Common myeloid progenitor, CD34-positive (primary cell): ENCODE data around the gene PRKN.

Experiments
- CTCF ChIA-PET: fragments of 350-600 bp; sonication (Branson Sonifier 250); formaldehyde crosslinking; loops from one replicate; lab custom pipeline; 2021; ENCODE audit warnings: antibody characterized with exemption; lab: Charles Lee
- POLR2A ChIA-PET: fragments of 350-600 bp; sonication (Branson Sonifier 250); formaldehyde crosslinking; loops from one replicate; lab custom pipeline; 2021; ENCODE audit warnings: antibody characterized with exemption; lab: Charles Lee
- DNase-seq, 3 donors: peaks; one replicate each; pipeline versions ENCODE4 v3.0.0 to v3.0.0-alpha.2; 2013
- H3K27ac ChIP-seq, 2 experiments: 1 replicate in 1 of 2; 2 replicates in 1 of 2; pipeline ENCODE4 v1.7.0; 2013; ENCODE audit warnings: inconsistent platforms in 2 of 2, low read length in 2 of 2, mild to moderate bottlenecking in 2 of 2, low read depth in 1 of 2, moderate library complexity in 1 of 2; ENCODE audit not compliant: severe bottlenecking in 2 of 2, insufficient read depth in 1 of 2, poor library complexity in 1 of 2
- H3K27me3 ChIP-seq, 5 experiments: replicated peaks in 2 of 5; 1 replicate in 3 of 5; 2 replicates in 2 of 5; pipeline versions ENCODE4 v1.6.1 to v1.7.0; 2013; ENCODE audit warnings: low read length in 4 of 5, mild to moderate bottlenecking in 2 of 5, moderate library complexity in 2 of 5, inconsistent platforms in 1 of 5; ENCODE audit not compliant: insufficient read depth in 5 of 5, control insufficient read depth in 4 of 5
- H3K36me3 ChIP-seq, 4 experiments: 1 replicate in 2 of 4; 2 replicates in 2 of 4; pipeline versions ENCODE4 v1.6.1 to v1.7.0; 2013; ENCODE audit warnings: low read length in 3 of 4, control low read depth in 1 of 4, mild to moderate bottlenecking in 1 of 4; ENCODE audit not compliant: control insufficient read depth in 4 of 4, insufficient read depth in 4 of 4
- H3K4me1 ChIP-seq, 4 experiments: 1 replicate in 3 of 4; 2 replicates in 1 of 4; pipeline versions ENCODE4 v1.6.1 to v1.7.1; 2013; ENCODE audit warnings: low read length in 3 of 4, mild to moderate bottlenecking in 3 of 4, control low read depth in 1 of 4, inconsistent platforms in 1 of 4, moderate library complexity in 1 of 4; ENCODE audit not compliant: control insufficient read depth in 4 of 4, insufficient read depth in 4 of 4; ENCODE audit errors: control extremely low read depth in 1 of 4
- H3K4me3 ChIP-seq, 7 experiments: 1 replicate in 4 of 7; 2 replicates in 3 of 7; pipeline versions ENCODE4 v1.5.1 to v1.7.0; 2013; ENCODE audit warnings: mild to moderate bottlenecking in 7 of 7, low read length in 6 of 7, moderate library complexity in 6 of 7, inconsistent platforms in 2 of 7, low read depth in 2 of 7, control low read depth in 1 of 7; ENCODE audit not compliant: insufficient read depth in 4 of 7, control insufficient read depth in 1 of 7; ENCODE audit errors: extremely low read depth in 1 of 7
- H3K9me3 ChIP-seq, 5 experiments: 1 replicate in 4 of 5; 2 replicates in 1 of 5; pipeline versions ENCODE4 v1.6.1 to v1.7.1; 2013; ENCODE audit warnings: low read length in 4 of 5, mild to moderate bottlenecking in 2 of 5, inconsistent platforms in 1 of 5, low read depth in 1 of 5, moderate library complexity in 1 of 5; ENCODE audit not compliant: control insufficient read depth in 4 of 5, insufficient read depth in 2 of 5; ENCODE audit errors: control extremely low read depth in 1 of 5
- WGBS: methylation state at CpG from one replicate; pipeline ENCODE4 v1.1.5; 2013; ENCODE audit not compliant: insufficient coverage; 5-methylcytosine and 5-hydroxymethylcytosine counted together

The PRKN gene

DNA sequence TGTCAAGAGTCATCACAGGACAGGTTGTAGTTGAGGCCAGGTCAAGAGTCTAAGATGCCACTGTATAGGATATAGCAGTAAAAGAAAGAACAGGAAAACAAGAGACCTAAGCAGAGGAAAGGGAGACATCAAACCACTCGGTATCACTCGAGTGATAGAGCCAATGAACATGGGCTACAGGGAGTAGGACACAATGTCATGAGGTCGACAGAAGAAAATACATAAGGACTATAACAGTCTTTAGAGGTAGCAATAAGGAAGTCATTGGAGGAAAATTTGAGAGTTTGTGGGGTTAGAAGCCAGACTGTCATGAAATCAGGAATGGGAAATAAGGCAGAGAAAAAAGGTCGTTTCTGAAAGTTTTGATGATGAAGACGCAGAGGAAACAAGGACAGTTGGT, 99.7 kb downstream of the PRKN start:
- no peak overlapping the region for H3K27ac ChIP-seq
- no peaks in the 10 kb centered on the region for H3K36me3 ChIP-seq
- no peaks in the 10 kb centered on the region for H3K4me1 ChIP-seq
- POLR2A ChIA-PET, result no interaction called here
- no peaks in the 10 kb centered on the region for H3K27me3 ChIP-seq
- WGBS, result 94% methylated on average over 5 of the region's 5 CpGs
- peaks cover 0 to 5% (median 0%) of the 10 kb centered on the region in 5 experiments for H3K9me3 ChIP-seq
- no peak overlapping the region for H3K4me3 ChIP-seq
- DNase-seq, result no peak
- CTCF ChIA-PET, result no interaction called here

DNA sequence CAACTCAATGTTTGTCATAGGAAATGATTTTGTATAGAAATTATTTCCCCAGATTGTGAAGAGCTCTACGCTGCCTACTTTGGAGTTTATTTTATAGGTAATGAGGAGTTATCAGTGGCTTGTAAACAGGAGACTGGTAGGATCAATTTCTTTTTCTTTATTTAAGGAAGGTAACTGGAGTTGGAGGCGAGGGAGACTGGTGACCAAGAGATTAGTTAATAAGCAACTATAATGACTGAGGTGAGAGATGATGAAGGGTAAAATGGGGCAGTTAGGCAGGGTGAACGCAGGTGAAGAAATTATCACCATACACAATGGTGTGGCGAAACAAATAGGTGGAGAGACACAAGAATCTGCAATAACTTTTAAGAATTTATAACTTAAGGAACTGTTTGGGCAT, 100.2 kb downstream of the PRKN start:
- WGBS, result no CpG with 5 or more reads among the region's 4 CpGs
- H3K27me3 ChIP-seq, result no peaks in the 10 kb centered on the region
- no peak overlapping the region for H3K4me3 ChIP-seq
- H3K9me3 ChIP-seq, result peaks cover 0 to 5% (median 0%) of the 10 kb centered on the region in 5 experiments
- no peaks in the 10 kb centered on the region for H3K36me3 ChIP-seq
- CTCF ChIA-PET, result no interaction called here
- H3K27ac ChIP-seq, result no peak overlapping the region
- POLR2A ChIA-PET, result no interaction called here
- no peaks in the 10 kb centered on the region for H3K4me1 ChIP-seq
- no peak for DNase-seq

DNA sequence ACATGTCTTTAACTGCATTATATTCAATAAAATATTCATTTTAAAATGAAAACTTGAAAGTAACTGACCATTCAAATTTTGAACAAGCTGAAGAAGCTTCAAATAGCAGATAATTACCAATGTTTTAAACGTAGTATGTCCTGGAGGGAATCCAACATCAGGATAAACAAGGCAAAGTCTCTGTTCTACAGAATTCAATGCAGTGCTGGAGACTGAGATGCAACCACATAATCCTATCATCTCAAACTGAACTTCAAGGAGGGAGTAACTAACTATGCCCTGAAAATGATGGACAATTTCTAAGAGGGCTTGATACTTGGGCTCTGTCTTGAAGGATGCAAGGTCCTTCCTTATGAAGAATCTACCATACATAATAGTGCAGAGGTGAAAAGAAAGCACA, 100.7 kb downstream of the PRKN start:
- Histone ChIP-seq H3K4me1 (no peaks in the 10 kb centered on the region), H3K4me3 (no peak overlapping the region), H3K27ac (no peak overlapping the region), H3K27me3 (no peaks in the 10 kb centered on the region), H3K36me3 (no peaks in the 10 kb centered on the region), H3K9me3 (peaks cover 0 to 5% (median 0%) of the 10 kb centered on the region in 5 experiments)
- POLR2A ChIA-PET, result no interaction called here
- CTCF ChIA-PET, result no interaction called here
- 100% methylated on average over 1 of the region's 1 CpG for WGBS
- DNase-seq, result no peak

DNA sequence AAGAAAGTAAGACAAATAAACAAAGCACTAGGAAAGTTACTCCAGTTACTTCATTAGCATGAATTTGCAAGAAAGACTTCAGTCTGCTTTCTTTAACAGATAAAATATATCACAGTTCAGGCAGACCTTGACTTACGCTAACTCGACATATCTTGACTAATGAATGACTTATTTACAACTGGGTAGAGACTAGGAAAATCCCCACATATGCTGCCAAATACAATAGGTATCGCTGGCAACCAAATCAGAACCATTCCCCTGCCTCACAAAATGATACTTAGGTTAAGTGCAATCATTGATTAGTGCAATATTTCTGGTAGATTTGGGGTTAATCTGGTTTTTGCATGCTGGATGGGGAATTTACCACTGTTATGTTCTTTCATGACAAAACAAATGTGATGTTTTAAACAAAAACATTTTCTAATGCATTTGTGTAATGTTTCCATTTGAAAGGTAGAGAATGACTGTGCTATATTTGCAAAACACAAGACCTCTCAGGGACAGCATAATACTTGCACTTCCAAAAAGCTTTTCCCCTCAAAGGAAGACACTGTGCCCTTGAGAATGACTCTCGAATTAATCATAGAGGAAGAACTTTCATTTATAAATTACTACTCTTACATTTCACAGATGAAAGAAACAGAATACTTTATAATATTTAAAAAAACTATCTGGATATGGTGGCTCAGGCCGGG, 101.6 kb downstream of the PRKN start:
- CTCF ChIA-PET, result no interaction called here
- DNase-seq, result no peak
- Histone ChIP-seq H3K36me3 (no peaks in the 10 kb centered on the region), H3K9me3 (peaks cover 0 to 2% (median 0%) of the 10 kb centered on the region in 5 experiments), H3K27ac (no peak overlapping the region), H3K27me3 (no peaks in the 10 kb centered on the region), H3K4me3 (no peak overlapping the region), H3K4me1 (no peaks in the 10 kb centered on the region)
- POLR2A ChIA-PET, result no interaction called here
- WGBS, result 90% methylated on average over 2 of the region's 5 CpGs

DNA sequence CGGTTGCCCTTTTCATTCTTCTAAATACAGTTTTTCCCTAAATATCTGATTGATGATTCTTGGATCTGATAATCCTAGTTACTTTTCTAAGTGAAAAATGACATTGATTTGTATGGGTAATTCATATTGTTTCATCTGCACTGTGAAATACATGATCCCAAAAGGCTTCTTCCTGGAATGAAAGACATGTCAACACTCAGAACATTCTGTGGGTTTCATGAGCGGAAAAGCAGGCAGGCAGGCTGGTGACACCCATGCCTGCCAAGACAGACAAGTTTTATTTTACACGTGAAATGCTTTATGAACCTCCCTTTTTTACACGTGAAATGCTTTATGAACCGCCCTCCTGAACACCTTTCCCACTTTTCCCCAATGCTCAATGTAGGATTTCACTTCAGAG, 105.0 kb downstream of the PRKN start:
- DNase-seq, result no peak
- Histone ChIP-seq H3K36me3 (no peaks in the 10 kb centered on the region), H3K9me3 (no peaks in the 10 kb centered on the region), H3K27ac (no peak overlapping the region), H3K4me3 (no peak overlapping the region), H3K4me1 (no peaks in the 10 kb centered on the region), H3K27me3 (no peaks in the 10 kb centered on the region)
- CTCF ChIA-PET, result no interaction called here
- WGBS, result 84% methylated on average over 4 of the region's 5 CpGs
- POLR2A ChIA-PET, result no interaction called here

DNA sequence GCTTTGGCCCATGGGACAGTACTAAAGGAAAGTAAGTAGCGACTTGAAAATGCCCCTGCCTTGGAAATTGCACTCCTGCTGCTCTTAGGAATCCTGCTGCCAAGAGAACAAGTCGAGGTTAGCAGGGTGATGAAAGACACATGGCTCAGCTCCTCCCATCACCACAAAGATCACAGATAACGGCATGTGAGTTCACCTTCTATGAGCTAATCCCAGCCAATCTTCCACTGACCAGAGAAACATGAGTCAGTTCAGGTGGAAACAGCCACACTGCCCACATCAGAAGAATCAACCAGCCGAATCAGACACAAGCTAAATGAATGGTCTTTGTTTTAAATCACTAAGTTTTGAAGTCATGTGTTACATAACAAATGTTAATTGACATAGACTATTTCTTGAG, 106.3 kb downstream of the PRKN start:
- no peaks in the 10 kb centered on the region for H3K9me3 ChIP-seq
- H3K36me3 ChIP-seq, result no peaks in the 10 kb centered on the region
- 78% methylated on average over 3 of the region's 4 CpGs for WGBS
- DNase-seq, result no peak
- no peaks in the 10 kb centered on the region for H3K4me1 ChIP-seq
- no peak overlapping the region for H3K27ac ChIP-seq
- H3K4me3 ChIP-seq, result no peak overlapping the region
- CTCF ChIA-PET, result interaction anchor here (0.6 to 1.3 kb wide), 3 partner anchors 1203 to 1332 kb away, joined by 3 to 5 read pairs (median 5); no protein-coding TSS in a partner anchor
- no peaks in the 10 kb centered on the region for H3K27me3 ChIP-seq
- POLR2A ChIA-PET, result no interaction called here

DNA sequence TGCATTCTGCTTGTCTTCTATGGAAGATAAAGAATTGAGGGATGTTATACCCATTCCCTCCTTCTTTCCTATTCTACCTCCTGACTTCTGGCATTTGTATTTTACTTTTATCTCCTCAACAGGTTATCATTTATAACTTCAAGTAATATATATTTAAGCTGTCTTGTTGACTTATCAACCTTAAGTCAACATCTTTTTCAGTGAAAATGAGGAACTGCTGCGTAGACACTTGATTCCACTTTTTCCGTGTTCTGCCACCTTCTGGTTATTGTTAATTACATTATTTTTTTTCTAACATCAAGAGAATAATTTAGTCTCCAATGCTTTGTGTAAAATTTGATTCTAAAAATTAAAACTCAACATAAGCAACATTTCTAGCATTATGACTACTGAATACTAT, 107.5 kb downstream of the PRKN start:
- Histone ChIP-seq H3K27ac (no peak overlapping the region), H3K27me3 (no peaks in the 10 kb centered on the region), H3K4me1 (peaks cover 0 to 5% (median 1%) of the 10 kb centered on the region in 4 experiments), H3K9me3 (no peaks in the 10 kb centered on the region), H3K4me3 (no peak overlapping the region), H3K36me3 (no peaks in the 10 kb centered on the region)
- WGBS, result no CpG with 5 or more reads among the region's 2 CpGs
- DNase-seq, result peak; percentile 16 to 65 (median 65)
- ChIA-PET POLR2A (no interaction called here), CTCF (interaction anchor here (1.2 kb wide), 1 partner anchor 13 kb away, joined by 3 read pairs; no protein-coding TSS in a partner anchor)
